ENCODE data around the gene RABEPK.
"Not testable (repeated sequence)": the region's sequence is repeated elsewhere in the genome, so short reads cannot be mapped to it uniquely, and the experiment has no call there.

The RABEPK gene, protein sequence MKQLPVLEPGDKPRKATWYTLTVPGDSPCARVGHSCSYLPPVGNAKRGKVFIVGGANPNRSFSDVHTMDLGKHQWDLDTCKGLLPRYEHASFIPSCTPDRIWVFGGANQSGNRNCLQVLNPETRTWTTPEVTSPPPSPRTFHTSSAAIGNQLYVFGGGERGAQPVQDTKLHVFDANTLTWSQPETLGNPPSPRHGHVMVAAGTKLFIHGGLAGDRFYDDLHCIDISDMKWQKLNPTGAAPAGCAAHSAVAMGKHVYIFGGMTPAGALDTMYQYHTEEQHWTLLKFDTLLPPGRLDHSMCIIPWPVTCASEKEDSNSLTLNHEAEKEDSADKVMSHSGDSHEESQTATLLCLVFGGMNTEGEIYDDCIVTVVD

DNA sequence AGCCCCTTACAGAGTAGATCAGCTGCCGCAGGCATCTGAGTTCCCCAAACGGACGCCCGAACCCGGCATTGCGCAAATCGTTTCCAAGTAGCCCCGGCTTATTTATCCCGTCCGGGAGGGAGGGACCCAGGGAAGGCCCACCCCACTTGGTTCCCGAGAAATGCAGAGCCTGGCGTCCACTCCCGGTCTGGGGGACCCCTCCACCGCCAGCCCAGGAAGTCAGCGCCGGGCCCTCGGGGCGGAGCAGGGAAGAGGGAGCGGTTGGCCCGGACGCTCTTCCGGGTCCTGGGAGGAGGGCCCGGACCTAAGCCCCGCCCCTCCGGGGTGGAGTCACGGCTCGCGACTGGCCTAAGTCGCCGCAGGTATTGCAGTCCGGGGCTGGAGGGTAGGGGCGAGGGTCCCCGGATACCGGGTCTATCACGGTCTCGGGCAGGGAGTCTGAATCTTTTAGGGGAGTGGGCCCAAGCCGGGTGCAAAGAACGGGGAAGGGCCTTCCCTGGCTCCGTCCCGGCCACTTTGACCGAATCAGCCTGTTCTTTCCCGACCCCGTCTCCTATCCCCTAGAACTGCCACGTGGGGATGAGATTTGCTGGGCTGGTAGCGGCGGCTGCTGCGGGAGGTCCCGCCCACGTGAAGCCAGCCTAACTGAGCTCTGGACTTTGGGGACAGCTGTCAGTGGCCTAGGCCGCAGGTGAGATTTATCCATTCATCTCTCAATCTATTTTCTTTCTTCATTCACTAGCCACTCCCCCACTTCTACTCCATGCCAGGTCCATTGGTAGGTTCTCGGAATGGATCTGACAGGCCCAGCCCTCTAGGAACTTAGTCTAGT, at the start of gene RABEPK:
Gene RABEPK (plus strand): TSS at position 327 of the 832 bp plus-strand sequence. CDS start 2,472 bp downstream, outside the sequence.
- DNase-seq = peak; percentile 94 to 96

GRCh38 chr9:125151730-125152129, 48.6 kb upstream of the RABEPK start:
- DNase-seq = no peak

DNA sequence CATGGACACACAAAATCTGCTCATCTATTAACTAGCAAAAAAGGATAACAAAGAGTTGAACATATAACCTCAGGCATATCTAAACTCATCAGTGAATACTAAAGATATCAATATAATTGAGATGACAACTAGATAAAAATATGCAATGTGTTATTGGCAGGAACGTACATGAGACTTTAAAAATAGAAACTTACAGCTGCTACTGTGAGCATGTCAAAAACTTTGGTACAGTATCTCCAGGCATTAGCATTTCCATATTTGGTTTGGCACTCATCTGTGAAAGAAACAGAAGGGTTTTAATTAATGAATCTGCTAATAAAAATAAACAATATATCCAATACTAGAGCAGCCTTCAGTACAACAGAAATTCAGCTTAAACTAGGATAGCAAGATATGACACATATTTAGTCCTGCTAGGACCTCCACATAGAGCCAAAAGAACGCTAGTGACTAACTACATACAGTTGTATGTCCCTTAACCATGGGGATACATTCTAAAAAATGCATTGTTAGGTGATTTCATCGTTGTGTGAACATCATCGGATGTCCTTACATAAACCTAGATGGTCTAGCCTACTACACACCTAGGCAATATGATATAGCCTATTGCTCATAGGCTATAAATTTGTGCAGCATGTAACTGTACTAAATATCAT, 46.5 kb upstream of the RABEPK start:
- DNase-seq = no peak

DNA sequence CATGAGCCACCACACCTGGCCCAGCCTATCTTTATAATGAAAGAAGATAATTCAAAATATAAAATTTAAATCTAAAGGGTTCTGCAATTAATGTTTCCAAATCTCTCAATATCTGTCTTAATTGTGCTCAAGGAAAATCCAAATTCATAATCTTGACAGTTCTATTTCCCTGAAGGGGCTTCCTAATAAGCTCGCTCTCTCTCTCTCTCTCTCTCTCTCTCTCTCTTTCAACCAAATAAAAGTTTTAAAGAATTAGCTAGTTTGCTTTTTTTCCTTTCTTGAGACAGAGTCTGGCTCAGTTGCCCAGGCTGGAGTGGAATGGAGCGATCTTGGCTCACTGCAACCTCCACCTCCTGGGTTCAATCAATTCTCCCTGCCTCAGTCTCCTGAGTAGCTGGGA, 43.8 kb upstream of the RABEPK start:
- no peak for DNase-seq

GRCh38 chr9:125160750-125161149, 39.6 kb upstream of the RABEPK start:
- DNase-seq = no peak

DNA sequence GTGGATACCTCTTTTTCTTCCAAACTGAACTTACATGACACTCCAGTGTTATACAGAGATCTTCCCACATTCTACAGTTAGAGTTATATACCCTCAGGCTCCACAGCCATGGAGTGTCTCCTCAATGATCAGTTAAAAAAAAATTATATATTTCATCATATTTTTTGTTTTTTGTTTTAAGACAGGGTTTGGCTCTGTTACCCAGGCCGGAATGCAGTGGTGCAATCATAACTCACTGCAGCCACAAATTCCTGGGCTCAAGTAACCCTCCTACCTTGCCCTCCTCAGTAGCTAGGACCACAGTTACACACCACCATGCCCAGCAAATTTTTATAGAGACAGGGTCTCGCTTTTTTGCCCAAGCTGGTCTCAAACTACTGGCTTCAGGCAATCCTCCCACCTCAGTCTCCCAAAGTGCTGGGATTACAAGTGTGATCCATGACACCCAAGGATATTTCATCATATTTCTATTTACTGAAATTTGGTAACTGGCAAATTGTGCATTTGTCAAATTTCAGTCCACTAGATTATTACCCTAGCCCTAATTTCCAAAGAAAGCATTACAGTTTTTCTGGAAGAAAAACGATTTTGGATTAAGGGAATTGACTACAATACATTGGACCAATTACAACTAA, 38.9 kb upstream of the RABEPK start:
- DNase-seq = no peak

DNA sequence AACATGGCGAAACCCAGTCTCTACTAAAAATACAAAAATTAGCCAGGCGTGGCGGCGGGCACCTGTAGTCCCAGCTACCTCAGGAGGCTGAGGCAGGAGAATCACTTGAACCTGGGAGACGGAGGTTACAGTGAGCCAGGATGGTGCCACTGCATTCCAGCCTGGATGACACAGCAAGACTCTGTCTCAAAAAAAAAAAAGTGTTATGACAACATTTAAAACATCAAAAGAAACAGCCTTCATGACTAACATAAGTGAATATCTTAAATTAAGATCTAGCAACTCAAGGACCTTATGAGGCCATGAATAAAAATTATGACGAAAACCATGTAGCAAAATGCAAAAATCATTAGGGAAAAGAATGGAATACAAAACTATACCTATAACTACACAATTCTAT, 37.5 kb upstream of the RABEPK start:
- DNase-seq = not testable (repeated sequence)

GRCh38 chr9:125166762-125167161, 33.6 kb upstream of the RABEPK start:
- no peak for DNase-seq

DNA sequence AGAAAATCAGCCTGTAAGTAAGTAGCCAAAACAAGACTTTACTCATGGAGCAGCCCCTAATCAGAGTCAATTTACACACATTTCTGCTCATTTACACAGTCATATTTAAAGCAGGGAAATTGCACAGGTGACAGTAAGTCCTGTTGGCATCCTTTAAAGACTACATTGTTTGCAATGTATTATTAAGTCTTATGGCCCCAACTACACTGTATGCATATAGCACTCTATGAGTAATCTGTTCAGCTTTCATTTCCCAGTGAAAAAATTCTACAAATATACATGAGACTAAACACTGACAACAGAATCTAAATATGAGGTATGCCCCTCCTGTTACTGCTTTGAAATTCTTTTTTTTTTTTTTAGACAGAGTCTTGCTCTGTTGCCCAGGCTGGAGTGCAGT, 30.4 kb upstream of the RABEPK start:
- no peak for DNase-seq

- no peak for DNase-seq
Observed at GRCh38 chr9:125172031-125172755, 28.1 kb upstream of the RABEPK start.

GRCh38 chr9:125176636-125177035, 23.7 kb upstream of the RABEPK start:
- no peak for DNase-seq

DNA sequence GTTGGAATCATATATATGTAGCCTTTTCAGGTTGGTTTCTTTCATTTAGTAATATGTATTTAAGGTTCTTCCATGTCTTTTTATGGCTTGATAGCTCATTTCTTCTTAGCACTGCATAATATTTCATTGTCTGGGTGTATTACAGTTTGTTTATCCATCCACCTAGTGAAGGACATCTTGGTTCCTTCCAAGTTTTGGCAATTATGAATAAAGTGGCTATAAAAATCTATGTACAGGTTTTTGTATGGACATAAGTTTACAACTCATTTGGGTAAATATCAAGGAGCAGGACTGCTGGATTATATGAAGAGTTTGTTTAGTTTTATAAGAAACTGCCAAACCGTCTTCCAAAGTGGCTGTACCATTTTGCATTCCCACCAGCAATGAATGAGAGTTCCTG, 22.5 kb upstream of the RABEPK start:
- DNase-seq = no peak

- DNase-seq = not testable (repeated sequence)
Observed at GRCh38 chr9:125179776-125180175, 20.6 kb upstream of the RABEPK start.

GRCh38 chr9:125180876-125181275, 19.5 kb upstream of the RABEPK start:
- DNase-seq = no peak

DNA sequence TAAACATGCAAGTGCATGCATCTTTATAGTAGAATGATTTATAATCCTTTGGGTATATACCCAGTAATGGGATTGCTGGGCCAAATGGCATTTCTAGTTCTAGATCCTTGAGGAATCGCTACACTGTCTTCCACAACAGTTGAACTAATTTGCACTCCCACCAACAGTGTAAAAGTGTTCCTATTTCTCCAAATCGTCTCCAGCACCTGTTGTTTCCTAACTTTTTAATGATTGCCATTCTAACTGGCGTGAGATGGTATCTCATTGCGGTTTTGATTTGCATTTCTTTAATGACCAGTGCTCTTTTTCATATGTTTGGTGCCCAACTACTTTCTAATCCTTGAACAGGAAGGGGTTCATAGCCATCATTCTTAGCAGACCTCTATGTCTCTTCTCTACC, 18.6 kb upstream of the RABEPK start:
- not testable (repeated sequence) for DNase-seq

- DNase-seq = no peak
Observed at GRCh38 chr9:125183054-125183453, 17.3 kb upstream of the RABEPK start.

DNA sequence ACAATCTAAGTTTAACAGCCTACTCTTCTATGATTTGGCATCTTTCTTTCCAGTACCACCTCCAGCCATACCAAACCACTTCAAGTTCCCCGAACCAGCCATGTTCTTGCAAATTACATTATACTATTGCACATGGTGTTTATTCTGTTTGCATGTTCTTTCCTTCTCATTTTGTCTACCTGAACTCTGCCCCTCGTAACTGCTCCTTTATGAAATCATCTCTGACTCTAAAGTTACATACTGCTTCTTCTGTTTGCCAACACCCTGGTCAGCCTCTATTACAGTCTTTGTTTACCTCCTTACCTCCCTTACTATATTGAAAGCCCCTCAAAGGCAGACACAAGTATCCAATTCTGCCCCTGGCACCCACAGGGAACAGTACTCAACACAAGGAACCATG, 16.8 kb upstream of the RABEPK start:
- DNase-seq = no peak

DNA sequence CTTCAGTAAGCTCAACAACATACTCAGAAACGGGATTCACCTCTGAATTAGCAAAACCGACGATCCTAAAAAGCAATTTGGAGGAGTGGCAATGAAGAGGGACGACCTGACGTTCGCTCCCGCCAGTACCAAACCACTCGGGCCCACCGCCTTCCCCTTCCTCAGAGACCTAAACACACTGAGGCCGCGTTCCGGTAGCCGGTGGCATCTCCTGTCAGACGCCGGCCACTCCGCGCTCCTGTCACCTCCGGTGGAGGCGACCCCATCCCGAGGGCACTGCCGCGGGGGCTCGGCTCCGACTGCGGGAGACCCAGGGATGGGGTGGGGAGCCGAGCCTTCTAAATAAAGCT, 11.4 kb upstream of the RABEPK start:
- DNase-seq = peak; percentile 42 to 51

DNA sequence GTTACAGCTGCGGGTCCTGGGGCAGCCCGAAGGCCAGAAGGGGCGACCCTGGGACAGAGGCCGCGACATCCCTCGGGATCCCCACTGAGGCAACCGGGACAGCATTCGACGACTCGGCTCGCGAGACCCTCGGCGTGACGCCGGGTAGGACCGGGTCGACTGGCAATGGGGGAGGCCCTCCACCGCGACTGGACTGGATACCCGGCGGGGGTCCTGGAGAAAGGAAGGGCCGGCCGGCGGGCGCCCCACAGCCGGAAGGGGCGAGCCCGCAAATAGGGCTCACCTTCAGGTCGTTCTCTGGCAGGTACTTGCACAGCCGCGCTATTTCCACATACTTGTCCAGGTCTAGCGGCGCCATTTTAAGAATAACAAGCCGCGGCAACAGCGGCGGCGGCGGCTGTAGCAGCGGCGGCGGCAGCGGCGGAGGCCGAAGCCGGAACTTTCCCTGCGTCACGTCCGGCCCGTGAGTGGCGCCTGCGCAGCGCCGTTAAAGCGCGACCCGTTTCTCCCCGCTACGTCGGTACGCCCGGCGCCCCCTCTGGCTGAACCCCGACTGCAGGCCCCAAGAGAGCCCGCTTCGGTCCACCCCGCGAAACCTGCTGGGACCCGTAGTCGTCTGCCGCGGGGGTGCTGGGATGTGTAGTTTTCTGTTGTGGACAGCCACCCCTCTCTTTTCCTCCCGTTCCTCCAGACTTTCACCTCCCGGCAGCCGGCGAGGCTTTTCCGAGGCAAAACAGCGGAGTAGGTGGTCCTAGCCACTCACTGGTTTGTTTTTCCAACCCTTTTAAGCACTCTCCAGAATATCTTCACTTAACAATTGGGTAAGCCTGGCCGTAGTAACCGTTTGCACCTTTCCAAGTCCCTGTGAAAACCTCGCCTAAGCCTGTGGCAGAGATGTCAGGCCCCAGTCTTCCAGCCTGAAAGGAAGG, 10.7 kb upstream of the RABEPK start, which contains the start of gene PPP6C:
Gene PPP6C (minus strand): TSS at position 443 of the 929 bp plus-strand sequence. CDS start 85 bp downstream, at position 358.
- peak; percentile 98 to 99 for DNase-seq

DNA sequence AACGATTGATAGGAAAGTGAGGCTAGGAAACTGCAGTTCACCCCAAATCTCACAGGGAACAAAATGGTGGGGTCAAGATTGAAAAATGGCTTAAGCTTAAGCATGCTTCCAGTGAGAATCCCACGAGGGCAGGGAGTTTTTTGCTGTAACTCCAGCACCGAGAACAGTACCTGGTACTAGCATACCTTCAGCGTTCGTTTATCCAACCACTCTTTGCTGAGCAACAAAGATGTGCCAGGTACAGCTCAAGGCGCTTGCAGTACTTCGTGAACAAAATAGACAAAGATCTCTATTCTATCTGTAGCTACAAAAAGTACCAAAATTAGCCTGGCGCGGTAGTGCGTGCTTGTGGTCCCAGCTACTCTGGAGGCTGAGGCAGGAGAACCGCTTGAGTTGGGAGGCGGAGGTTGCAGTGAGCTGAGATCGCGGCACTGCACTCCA, 10.0 kb upstream of the RABEPK start:
- peak in 1 of 2 donors; percentile 36 for DNase-seq

- DNase-seq = not testable (repeated sequence)
Observed at GRCh38 chr9:125194466-125194865, 5.9 kb upstream of the RABEPK start.

Data from stimulated activated CD4-positive, alpha-beta T cell treated with anti-CD3 and anti-CD28 coated beads, Interleukin-2, amount 100 ng/mL, for 24 hours (primary cell).